ENCODE results near the gene DUSP12. TPM values are rescaled to one million over a fixed set of nuclear protein-coding genes. Genes with fewer than 3 reads are reported as not detected.
A peak's percentile ranks its signal among the peaks of the same experiment; 100 is the strongest.

The DUSP12 gene
- total and polyA plus RNA-seq, 9 of the 15 experiments (the other 6 are each of a cell fraction or from before 2014, with no cell fraction given): 10.4 to 81.4 (median 43.6) TPM

- peak; percentile 53 for TF ChIP-seq ZBTB9 (CRISPR knock-in tag; IDR thresholded peaks at IDR 0.05)
- TF ChIP-seq, protein P1, sequence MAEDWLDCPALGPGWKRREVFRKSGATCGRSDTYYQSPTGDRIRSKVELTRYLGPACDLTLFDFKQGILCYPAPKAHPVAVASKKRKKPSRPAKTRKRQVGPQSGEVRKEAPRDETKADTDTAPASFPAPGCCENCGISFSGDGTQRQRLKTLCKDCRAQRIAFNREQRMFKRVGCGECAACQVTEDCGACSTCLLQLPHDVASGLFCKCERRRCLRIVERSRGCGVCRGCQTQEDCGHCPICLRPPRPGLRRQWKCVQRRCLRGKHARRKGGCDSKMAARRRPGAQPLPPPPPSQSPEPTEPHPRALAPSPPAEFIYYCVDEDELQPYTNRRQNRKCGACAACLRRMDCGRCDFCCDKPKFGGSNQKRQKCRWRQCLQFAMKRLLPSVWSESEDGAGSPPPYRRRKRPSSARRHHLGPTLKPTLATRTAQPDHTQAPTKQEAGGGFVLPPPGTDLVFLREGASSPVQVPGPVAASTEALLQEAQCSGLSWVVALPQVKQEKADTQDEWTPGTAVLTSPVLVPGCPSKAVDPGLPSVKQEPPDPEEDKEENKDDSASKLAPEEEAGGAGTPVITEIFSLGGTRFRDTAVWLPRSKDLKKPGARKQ (CRISPR knock-in tag; IDR thresholded peaks at IDR 0.05): peak; percentile 93
- 0 out of 2 replicates have a peak, but pooled peaks have one; percentile 78 for TF ChIP-seq HNRNPL (IDR thresholded peaks at IDR 0.05; ENCODE audit: low read depth, low read length)
- TF ChIP-seq TEAD2 (tag; IDR thresholded peaks at IDR 0.05): peak; percentile 78; the same call in 1 of the 2 replicates
- no peak for TF ChIP-seq XRCC3 (IDR thresholded peaks at IDR 0.05)
- TF ChIP-seq TEAD1 (CRISPR knock-in tag; IDR thresholded peaks at IDR 0.05): peak in 1 of 2 experiments; percentile 93; a peak in 2 of 4 replicates
- TF ChIP-seq NR2C1 (IDR thresholded peaks at IDR 0.05): no peak
- TF ChIP-seq NR2C1 (tag; IDR thresholded peaks at IDR 0.05): 0 out of 2 replicates have a peak, but pooled peaks have one; percentile 12
- no peak for TF ChIP-seq TOE1 (IDR thresholded peaks at IDR 0.05; ENCODE audit: borderline replicate concordance)
- 0 out of 2 replicates have a peak, but pooled peaks have one; percentile 21 for TF ChIP-seq TOE1 (CRISPR knock-in tag; IDR thresholded peaks at IDR 0.05; ENCODE audit: borderline replicate concordance, low read depth)
- TF ChIP-seq PRDM10 (IDR thresholded peaks at IDR 0.05; ENCODE audit: partially characterized antibody): no peak
- TF ChIP-seq RREB1 (CRISPR knock-in tag; IDR thresholded peaks at IDR 0.05): no peak
- peak; percentile 57; the same call in 1 of the 2 replicates for TF ChIP-seq ZBTB1 (CRISPR knock-in tag; IDR thresholded peaks at IDR 0.05; ENCODE audit: borderline replicate concordance, low read depth)
- TF ChIP-seq U2AF1 (optimal IDR thresholded peaks at IDR 0.05; ENCODE audit: low read depth, low read length): no peak
- TF ChIP-seq CEBPB (tag; IDR thresholded peaks at IDR 0.05): 0 out of 2 replicates have a peak, but pooled peaks have one; percentile 11
These were observed 23.6 kb upstream of the DUSP12 start (continued) for GRCh38 chr1:161725908-161726472.
